ENCODE results near the gene KIF3B.

DNA sequence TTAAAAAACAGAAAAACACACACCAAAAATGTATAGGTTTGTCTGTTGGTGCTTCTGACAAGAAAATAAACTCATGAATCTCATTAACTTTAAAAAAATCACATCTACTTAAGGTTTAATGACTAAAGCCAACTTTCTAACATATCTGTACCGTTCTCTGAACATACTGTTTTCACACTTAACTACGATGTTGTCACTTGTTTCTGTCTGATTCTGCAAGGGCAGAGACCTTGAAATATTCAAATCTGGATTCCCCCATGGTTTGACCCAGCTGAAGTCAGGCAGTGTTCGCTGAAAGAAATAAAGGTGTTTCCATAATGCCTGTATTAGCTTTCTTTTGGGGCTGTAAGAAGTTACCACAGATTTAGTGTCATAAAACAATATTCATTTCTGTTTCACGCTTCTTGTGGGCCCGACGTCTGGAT lies 78.0 kb downstream of the KIF3B start:
- TF ChIP-seq POLR2A (IDR thresholded peaks at IDR 0.05) (no peak), CTCF (IDR thresholded peaks at IDR 0.05) (no peak), POLR2AphosphoS5 (IDR thresholded peaks at IDR 0.05) (no peak)
